Limb (tissue), 2 donors: ENCODE results near the gene MEGF9.
"Not testable (repeated sequence)": the region's sequence is repeated elsewhere in the genome, so short reads cannot be mapped to it uniquely, and the experiment has no call there.

Source experiments
- DNase-seq, 2 donors: peaks; one replicate each; pipeline ENCODE4 v3.0.0-alpha.2; 2016; ENCODE audit errors: extremely low spot score in 2 of 2

The MEGF9 gene

DNA sequence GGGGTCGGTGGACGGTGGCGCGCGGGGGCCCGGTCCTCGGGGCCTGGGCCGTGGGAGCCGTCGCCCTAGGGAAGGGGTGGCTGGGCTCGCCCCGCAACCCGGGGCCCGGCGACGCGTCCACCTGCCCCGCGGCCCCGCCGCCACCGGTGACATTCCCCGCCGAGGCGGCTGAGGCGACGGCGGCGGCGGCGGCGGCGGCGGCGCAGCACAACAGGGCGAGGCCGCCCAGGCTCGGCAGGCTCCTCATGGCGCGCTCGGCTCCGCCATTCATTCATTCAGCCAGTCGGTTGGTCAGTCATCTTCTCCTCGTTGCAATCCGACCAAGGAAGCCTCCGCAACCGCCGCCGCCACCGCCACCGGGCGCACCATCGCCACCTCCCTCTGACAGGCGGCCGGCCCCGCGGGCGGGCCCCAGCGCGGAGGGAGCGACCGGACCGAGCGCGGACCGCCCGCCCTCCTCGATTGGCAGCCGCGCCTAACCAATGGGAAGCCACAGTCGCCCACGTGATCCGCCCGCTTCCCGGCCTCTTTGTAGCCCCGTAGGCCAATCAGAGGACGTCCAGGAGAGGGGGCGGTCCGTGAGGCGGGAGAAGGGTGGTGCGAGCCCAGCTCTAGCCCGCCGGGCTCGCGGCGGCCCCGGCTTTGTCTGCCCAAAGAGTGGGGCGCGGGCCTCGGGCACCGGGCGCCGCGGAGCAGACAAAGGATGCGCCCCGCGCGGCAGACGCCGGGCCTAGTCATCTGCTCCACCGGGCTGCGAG is at the start of gene MEGF9:
MEGF9 (minus strand) TSS at position 383 of the 758 bp plus-strand sequence; CDS start at position 271, 112 bp downstream.
- peak; percentile 95 to 98 for DNase-seq

DNA sequence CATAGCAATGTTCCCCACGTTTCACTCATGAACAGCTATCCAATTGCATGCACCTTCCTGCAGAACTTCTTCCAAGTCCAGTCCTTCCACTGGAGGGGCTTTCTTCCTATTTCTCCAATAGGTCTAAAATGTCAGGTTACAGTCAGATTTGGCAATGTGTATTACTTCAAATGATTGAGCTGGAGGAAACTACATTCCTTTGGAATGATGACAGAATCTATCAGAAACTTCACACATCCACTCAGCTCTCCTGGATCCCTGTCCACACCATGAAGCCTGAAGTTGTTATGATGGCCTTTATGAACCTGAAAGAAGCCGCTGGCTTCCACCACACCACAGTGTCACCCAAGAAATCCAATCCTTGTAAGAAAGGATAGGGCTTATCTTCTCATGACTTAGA is 46.7 kb upstream of the MEGF9 start:
- DNase-seq, result no peak

GRCh38 chr9:120759755-120760400 is 45.6 kb upstream of the MEGF9 start:
- DNase-seq, result no peak

DNA sequence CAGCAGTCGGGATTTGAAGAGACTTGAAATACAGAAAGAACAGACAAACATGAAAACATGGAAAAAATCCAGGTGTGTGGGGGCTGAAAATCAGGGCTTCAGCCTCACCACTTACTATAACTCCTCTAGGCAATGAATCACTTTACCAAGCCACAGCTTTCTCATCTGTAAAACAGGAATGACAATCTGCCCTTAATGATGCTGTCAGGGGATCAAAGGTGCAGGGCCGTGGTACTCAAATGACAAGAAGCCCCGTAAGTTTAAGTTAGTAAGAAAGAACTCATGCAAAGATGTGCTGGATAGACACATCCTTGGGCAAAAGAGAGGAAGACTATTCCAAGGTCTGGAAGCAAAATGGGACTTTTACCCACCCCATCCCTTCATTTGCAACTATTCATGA is 44.3 kb upstream of the MEGF9 start:
- DNase-seq, result no peak

GRCh38 chr9:120757026-120757913 is 43.0 kb upstream of the MEGF9 start:
- no peak for DNase-seq

GRCh38 chr9:120756531-120756930 is 42.3 kb upstream of the MEGF9 start:
- DNase-seq, result no peak

GRCh38 chr9:120755810-120756434 is 41.7 kb upstream of the MEGF9 start:
- DNase-seq, result peak; percentile 50 to 75

- DNase-seq, result no peak
Observed at GRCh38 chr9:120755044-120755443, 40.8 kb upstream of the MEGF9 start.

DNA sequence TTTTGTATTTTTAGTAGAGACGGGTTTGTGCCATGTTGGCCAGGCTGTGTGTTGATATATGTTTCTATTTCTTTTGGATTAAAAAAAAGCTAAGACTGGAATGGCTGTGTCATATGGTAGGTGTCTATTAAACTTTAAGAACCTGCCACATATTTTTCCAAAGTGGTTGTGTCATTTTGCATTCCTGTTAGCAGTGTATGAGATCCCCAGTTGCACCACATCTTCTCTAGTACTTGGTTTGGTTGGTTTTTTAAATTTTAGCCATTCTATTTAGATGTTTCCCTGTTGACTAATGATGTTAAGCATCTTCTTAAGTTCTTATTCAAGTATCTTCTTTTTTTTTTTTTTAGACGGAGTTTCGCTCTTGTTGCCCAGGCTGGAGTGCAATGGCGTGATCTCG is 36.2 kb upstream of the MEGF9 start:
- DNase-seq, result no peak

- DNase-seq, result not testable (repeated sequence)
Observed at GRCh38 chr9:120746366-120746765, 32.1 kb upstream of the MEGF9 start.

- no peak for DNase-seq
Observed at GRCh38 chr9:120745278-120745677, 31.0 kb upstream of the MEGF9 start.

DNA sequence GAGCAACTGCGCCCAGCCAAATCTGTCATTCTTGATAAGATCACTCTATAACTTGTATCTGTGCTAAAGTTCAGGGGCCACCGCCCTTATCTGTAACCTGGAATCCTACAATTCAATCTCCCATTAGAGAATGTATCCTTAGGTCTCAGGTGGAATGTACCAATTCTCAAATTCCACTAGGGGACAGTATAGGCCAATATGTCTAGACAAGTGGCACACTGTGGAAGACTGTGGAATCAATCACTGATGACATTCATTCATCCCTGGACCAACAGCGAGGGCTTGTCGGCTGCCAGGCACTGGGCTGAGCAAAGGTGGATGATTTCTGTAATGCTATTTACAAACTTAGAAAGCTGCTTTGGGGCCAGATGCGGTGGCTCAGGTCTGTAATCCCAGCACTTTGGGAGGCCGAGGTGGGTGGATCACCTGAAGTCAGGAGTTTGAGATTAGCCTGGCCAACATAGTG is 28.7 kb upstream of the MEGF9 start:
- no peak for DNase-seq

DNA sequence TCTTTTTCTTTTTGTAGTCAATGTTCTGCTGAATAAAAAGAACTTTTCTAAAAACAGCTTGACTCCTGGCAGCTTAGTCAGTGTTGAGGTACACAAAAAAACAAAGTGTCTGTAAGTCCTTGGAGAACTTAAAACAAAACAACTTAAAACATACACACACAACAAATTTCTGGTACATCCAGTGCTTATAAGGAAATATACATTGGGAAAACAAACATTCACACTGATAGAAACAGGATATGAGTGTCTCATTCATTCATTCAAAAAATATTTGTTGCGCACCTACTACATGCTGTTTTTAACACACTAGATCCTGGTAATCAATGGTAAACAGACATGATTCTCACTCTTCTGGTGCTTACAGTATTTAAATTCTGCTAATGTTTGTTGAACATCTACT is 27.4 kb upstream of the MEGF9 start:
- DNase-seq, result no peak

- no peak for DNase-seq
Observed at GRCh38 chr9:120741191-120741590, 26.9 kb upstream of the MEGF9 start.

- DNase-seq, result no peak
Observed at GRCh38 chr9:120740132-120740531, 25.9 kb upstream of the MEGF9 start.

DNA sequence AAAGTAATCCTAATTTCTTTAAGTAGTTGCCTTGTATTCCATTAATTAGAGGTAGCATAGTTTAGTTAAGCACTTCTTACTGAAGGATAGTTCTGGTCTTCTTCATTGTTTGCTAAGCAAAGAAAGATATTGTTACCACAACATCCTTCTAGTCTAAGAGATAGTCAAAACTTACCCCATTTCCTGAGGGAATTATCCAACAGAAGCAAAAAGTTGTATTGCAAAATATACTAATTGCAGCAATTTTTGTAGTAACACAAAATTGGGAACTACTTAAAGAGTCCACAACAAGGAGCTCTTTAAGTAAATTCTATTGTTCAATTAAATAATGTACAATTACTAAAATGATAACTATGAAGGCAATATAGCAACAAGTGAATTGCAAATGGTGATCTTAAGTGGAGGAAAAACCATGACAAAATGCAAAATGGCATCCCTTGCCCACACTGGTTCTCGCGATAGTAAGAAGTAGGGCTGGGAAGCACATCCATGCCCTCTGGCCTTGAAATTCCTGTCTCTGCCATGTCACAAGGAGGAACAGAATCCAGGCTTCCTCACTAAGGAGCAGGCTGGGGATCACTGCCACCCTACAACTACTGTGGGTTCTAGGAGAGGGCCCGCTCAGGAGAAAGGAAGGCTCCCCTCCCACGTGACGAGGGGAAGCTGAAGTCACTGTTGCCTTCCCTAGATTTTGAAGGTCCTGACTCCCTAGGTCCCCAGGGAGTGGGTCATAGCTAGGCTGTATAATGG is 23.3 kb upstream of the MEGF9 start:
- no peak for DNase-seq

DNA sequence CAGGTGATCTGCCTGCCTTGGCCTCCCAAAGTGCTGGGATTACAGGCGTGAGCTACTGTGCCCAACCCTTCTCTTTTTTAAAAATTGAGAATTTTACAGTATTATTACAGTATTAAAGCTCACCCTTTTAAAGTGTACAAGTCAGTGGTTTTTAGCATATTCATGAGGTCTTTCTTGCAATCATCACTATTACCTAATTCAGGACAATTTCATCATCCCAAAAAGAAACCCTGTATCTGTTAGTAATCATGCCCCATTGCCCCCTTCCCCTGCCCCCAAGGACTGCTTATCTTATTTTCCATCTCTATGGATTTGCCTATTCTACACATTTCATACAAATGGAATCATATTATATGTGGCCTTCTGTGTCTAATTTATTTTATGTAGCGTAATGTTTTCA is 22.6 kb upstream of the MEGF9 start:
- no peak for DNase-seq

GRCh38 chr9:120735415-120736126 is 21.3 kb upstream of the MEGF9 start:
- no peak for DNase-seq

- no peak for DNase-seq
Observed at GRCh38 chr9:120734607-120735410, 20.5 kb upstream of the MEGF9 start.
